Measurements from ENCODE around the gene F2RL3.
"Not testable (repeated sequence)": the region's sequence is repeated elsewhere in the genome, so short reads cannot be mapped to it uniquely, and the experiment has no call there.

The F2RL3 gene

GRCh38 chr19:16928351-16928750, 39.6 kb downstream of the F2RL3 start:
- DNase-seq = no peak

- DNase-seq = no peak
Measured at GRCh38 chr19:16928916-16929315, 40.1 kb downstream of the F2RL3 start.

DNA sequence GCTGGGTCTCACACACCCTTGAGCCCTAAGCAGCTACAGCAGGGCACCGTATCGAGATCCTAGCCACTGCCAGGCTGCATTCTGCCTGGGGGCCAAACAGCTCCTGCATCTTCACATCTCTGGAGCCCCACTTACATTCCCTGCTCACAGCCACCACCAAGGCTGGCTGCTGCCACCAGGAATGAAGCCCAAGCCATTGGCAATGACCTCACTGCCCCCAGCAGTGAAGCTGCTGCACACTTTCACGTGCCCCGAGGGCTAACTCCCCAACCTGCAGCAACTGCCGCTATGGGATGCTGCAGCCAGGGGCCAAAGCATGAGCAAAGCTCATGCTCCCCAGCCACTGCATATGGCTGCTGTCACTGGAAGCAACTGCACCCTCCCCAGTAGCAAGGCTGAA, 42.0 kb downstream of the F2RL3 start:
- DNase-seq = no peak

DNA sequence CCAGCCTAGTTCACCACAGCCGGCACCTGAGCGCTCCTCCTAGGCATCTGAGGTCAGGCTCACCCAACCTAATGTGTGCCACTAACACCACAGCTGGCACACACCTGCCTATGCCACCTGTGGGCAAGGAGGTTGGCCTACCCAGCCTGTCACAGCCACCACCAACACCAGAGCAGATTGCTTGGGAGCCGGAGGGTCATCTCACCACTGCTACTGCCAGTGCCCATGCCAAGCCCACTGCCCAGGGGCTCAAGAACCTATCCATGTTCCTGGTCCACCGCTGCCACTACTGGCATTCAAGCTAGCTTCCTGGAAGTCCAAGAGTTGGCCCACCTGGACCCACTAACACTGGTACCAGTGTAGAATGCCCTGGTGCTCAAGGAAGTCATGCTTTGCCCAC, 42.5 kb downstream of the F2RL3 start:
- no peak for DNase-seq

DNA sequence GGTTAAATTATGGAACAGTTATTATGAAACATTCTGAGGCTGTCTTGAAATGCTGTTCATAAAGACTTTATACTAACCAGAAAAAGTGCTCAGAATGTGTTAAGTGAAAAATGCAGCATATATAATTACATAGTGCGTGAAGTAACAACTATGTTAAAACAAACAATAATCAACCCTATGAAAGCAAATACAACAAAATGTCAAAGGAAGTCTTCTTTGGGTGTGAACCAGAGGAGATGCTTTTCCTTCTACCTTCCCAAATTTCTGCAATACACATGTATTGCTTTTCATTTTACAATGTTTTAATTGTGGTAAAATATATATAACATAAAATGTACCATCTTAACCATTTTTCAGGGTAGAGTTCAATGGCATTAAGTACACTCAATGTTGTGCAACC, 45.7 kb downstream of the F2RL3 start:
- no peak for DNase-seq

- DNase-seq = no peak
Measured at GRCh38 chr19:16936901-16937300, 48.1 kb downstream of the F2RL3 start.

DNA sequence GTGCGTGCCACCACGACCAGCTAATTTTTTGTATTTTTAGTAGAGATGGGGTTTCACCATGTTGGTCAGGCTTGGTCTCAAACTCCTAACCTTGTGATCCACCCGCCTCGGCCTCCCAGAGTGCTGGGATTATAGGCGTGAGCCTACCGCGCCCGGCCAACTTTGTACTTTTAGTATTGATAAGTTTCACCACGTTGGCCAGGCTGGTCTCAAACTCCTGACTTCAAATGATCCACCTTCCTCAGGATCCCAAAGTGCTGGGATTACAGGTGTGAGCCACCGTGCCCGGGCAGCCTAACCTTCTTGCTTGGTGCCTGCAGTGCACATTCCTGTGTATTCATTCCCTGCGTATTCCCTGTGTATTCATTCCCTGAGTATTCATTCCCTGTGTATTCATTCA, 49.0 kb downstream of the F2RL3 start:
- DNase-seq = not testable (repeated sequence)

- no peak for DNase-seq
Measured at GRCh38 chr19:16938211-16938610, 49.4 kb downstream of the F2RL3 start.

GRCh38 chr19:16940063-16940462, 51.3 kb downstream of the F2RL3 start:
- not testable (repeated sequence) for DNase-seq

GRCh38 chr19:16940626-16941025, 51.8 kb downstream of the F2RL3 start:
- DNase-seq = no peak

Data from stimulated activated CD4-positive, alpha-beta T cell treated with anti-CD3 and anti-CD28 coated beads, Interleukin-4, amount 100 ng/mL, for 4 hours (primary cell).